ENCODE results near the gene OSBP2. TPM values are rescaled to one million over a fixed set of nuclear protein-coding genes. Genes with fewer than 3 reads are reported as not detected.

The OSBP2 gene
- polyA plus RNA-seq, 2 of the 4 experiments (the other 2 are of a cell fraction) = 2.7 to 6.0 TPM

GRCh38 chr22:30792456-30792855 lies 97.8 kb downstream of the OSBP2 start:
- no peak for FAIRE-seq

More at GRCh38 chr22:30792456-30792855, 97.8 kb downstream of the OSBP2 start:
- Histone ChIP-seq H3K4me1 (no peaks in the 10 kb centered on the region), H3K9me3 (no peaks in the 10 kb centered on the region), H3K4me2 (no peak overlapping the region), H3K27ac (no peak overlapping the region), H3K4me3 (no peak overlapping the region)
- whole genome bisulfite sequencing (ENCODE audit: missing lambda C conversion rate) = 86% methylated on average over 4 of the region's 4 CpGs
- DNase-seq (ENCODE audit: low read depth in 1 of 2, low spot score in 1 of 2) = no peak
- ATAC-seq = no peak
- POLR2A ChIA-PET = no interaction called here
- TF ChIP-seq HEYL (CRISPR knock-in tag; IDR thresholded peaks at IDR 0.05) (no peak), BCL3 (IDR thresholded peaks at IDR 0.05) (no peak), EHF (CRISPR knock-in tag; IDR thresholded peaks at IDR 0.05) (no peak), BHLHE40 (IDR thresholded peaks at IDR 0.05; ENCODE audit: low read depth, low read length) (no peak), MAZ (IDR thresholded peaks at IDR 0.05; ENCODE audit: borderline replicate concordance, low read depth, low read length) (no peak), CTCF (IDR thresholded peaks at IDR 0.05) (no peak), JUN (IDR thresholded peaks at IDR 0.05) (no peak), MYC (IDR thresholded peaks at IDR 0.05; ENCODE audit: borderline replicate concordance, low read length) (no peak), ZFP36 (IDR thresholded peaks at IDR 0.05; ENCODE audit: borderline replicate concordance, partially characterized antibody) (no peak), FOSB (CRISPR knock-in tag; IDR thresholded peaks at IDR 0.05) (no peak), REST (IDR thresholded peaks at IDR 0.05) (no peak), CHD4 (IDR thresholded peaks at IDR 0.05; ENCODE audit: borderline replicate concordance) (no peak), HMGXB4 (CRISPR knock-in tag; IDR thresholded peaks at IDR 0.05; ENCODE audit: borderline replicate concordance) (no peak), NR3C1 (IDR thresholded peaks at IDR 0.05) (no peak), RAD21 (conservative IDR thresholded peaks at IDR 0.05 in 1 of 2, IDR thresholded peaks at IDR 0.05 in 1 of 2) (no peak), CEBPB (IDR thresholded peaks at IDR 0.05) (no peak)
- CTCF ChIA-PET = interaction anchor here (1.0 kb wide), 1 partner anchor 10 kb away, joined by 4 read pairs; no protein-coding TSS in a partner anchor

Measured in A549 (cell line).